HT-29 (cell line): Measurements from ENCODE around the gene UBA7. TPM values are rescaled to one million over a fixed set of nuclear protein-coding genes. Genes with fewer than 3 reads are reported as not detected.

Experiments used
- DNase-seq: peaks from one replicate; pipeline ENCODE4 v3.0.0-alpha.2; 2015; ENCODE audit warnings: low spot score
- total RNA-seq: library from RNA; depleted of rRNA; stranded (reverse); fragments of >200 nt; shearing (Covaris generic); gene quantifications from 2 replicates; pipeline ENCODE4 v1.2.3, GENCODE V29; 2014

Gene UBA7
- total RNA-seq, 1 experiment from 2014 or later: 5.1 TPM

- DNase-seq: no peak
Measured at GRCh38 chr3:49805897-49806701, 7.7 kb downstream of the UBA7 start.

- DNase-seq: peak; percentile 39
Measured at GRCh38 chr3:49805367-49805782, 8.4 kb downstream of the UBA7 start.

- no peak for DNase-seq
Measured at GRCh38 chr3:49804141-49805041, 9.4 kb downstream of the UBA7 start.

GRCh38 chr3:49803465-49804140 is 10.2 kb downstream of the UBA7 start:
- no peak for DNase-seq

GRCh38 chr3:49802719-49803464 is 10.9 kb downstream of the UBA7 start, which contains the start of gene INKA1:
INKA1 (plus strand) TSS chr3:49803261; CDS start chr3:49803393, 132 bp downstream.
- DNase-seq: peak; percentile 83

- no peak for DNase-seq
Measured at GRCh38 chr3:49801160-49801559, 12.6 kb downstream of the UBA7 start.

GRCh38 chr3:49799761-49800160 is 14.0 kb downstream of the UBA7 start, which contains the start of gene CDHR4:
CDHR4 (minus strand) TSS chr3:49799873; CDS start chr3:49799812, 61 bp downstream.
- DNase-seq: peak; percentile 70

- no peak for DNase-seq
Measured at GRCh38 chr3:49799105-49799504, 14.6 kb downstream of the UBA7 start.

GRCh38 chr3:49794926-49795905 is 18.5 kb downstream of the UBA7 start:
- DNase-seq: no peak

- no peak for DNase-seq
Measured at GRCh38 chr3:49794431-49794830, 19.3 kb downstream of the UBA7 start.

- DNase-seq: no peak
Measured at GRCh38 chr3:49793486-49794085, 20.2 kb downstream of the UBA7 start.

- DNase-seq: no peak
Measured at GRCh38 chr3:49792371-49793150, 21.2 kb downstream of the UBA7 start.

- DNase-seq: no peak
Measured at GRCh38 chr3:49791571-49791970, 22.2 kb downstream of the UBA7 start.

GRCh38 chr3:49790626-49791411 is 22.9 kb downstream of the UBA7 start:
- DNase-seq: no peak

GRCh38 chr3:49788056-49788455 is 25.7 kb downstream of the UBA7 start:
- DNase-seq: no peak

GRCh38 chr3:49787536-49787935 is 26.2 kb downstream of the UBA7 start:
- no peak for DNase-seq

- no peak for DNase-seq
Measured at GRCh38 chr3:49787182-49787464, 26.6 kb downstream of the UBA7 start.
